ENCODE measurements around the gene LIN7B. TPM values are rescaled to one million over a fixed set of nuclear protein-coding genes. Genes with fewer than 3 reads are reported as not detected.

The LIN7B gene
- total RNA-seq, 3 donors from 2014 or later, result 8.5 to 17.6 (median 11.8) TPM

GRCh38 chr19:49148784-49149651, 34.8 kb downstream of the LIN7B start:
- DNase-seq (ENCODE audit: low spot score in 2 of 2), result peak; percentile 98 to 99
- H3K27ac ChIP-seq, result peak overlapping the region; percentile 60 to 91
- intact Hi-C loops (cut with DNase I; ENCODE audit: low total_unique reads), result no loop called here

DNA sequence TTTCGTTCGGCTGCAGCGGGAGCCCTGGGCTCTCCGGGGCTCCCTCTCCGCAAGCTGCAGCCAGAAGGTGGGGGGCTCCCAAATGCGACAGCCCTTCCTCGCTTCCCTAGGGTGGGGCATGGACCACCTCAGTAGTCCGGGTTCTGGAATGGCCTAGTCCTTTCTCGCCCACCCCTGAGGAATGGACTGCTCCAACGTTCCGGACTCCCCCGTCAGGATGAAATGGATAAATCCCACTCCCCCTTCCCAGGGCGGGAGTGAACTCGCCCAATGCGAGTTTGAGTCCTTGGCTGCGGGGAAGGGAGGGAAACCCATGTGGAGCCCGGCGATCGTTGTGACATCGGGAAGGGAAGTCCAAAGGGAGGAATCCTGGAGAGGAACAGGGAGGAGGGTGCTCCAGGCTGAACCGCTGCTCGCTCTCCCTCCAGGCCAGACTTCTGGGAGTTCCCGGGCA, 35.5 kb downstream of the LIN7B start:
- H3K27ac ChIP-seq, result peak overlapping the region; percentile 60 to 91
- no peaks in the 10 kb centered on the region for H3K9me3 ChIP-seq
- H3K4me3 ChIP-seq, result peak overlapping the region; percentile 68 to 81 (median 69)
- no peaks in the 10 kb centered on the region for H3K36me3 ChIP-seq
- TF ChIP-seq CTCF (IDR thresholded peaks at IDR 0.05) (peak in 1 of 3 donors; percentile 15), POLR2A (IDR thresholded peaks at IDR 0.05) (no peak), POLR2AphosphoS5 (IDR thresholded peaks at IDR 0.05) (peak; percentile 31 to 64 (median 54))
- intact Hi-C loops (cut with DNase I; ENCODE audit: low total_unique reads), result no loop called here
- H3K27me3 ChIP-seq, result no peaks in the 10 kb centered on the region
- peaks cover 7 to 16% of the 10 kb centered on the region in 2 donors for H3K4me1 ChIP-seq
- peak; percentile 50 to 68 for DNase-seq (ENCODE audit: low spot score in 2 of 2)

More at GRCh38 chr19:49148784-49149651, 34.8 kb downstream of the LIN7B start:
- no peak for TF ChIP-seq POLR2A (IDR thresholded peaks at IDR 0.05)
- TF ChIP-seq CTCF (IDR thresholded peaks at IDR 0.05), result no peak
- TF ChIP-seq POLR2AphosphoS5 (IDR thresholded peaks at IDR 0.05), result peak in 1 of 3 donors; percentile 12
- Histone ChIP-seq H3K4me1 (peaks cover 7 to 16% of the 10 kb centered on the region in 2 donors), H3K36me3 (no peaks in the 10 kb centered on the region), H3K4me3 (peak overlapping the region; percentile 68 to 81 (median 69)), H3K9me3 (no peaks in the 10 kb centered on the region), H3K27me3 (no peaks in the 10 kb centered on the region)

DNA sequence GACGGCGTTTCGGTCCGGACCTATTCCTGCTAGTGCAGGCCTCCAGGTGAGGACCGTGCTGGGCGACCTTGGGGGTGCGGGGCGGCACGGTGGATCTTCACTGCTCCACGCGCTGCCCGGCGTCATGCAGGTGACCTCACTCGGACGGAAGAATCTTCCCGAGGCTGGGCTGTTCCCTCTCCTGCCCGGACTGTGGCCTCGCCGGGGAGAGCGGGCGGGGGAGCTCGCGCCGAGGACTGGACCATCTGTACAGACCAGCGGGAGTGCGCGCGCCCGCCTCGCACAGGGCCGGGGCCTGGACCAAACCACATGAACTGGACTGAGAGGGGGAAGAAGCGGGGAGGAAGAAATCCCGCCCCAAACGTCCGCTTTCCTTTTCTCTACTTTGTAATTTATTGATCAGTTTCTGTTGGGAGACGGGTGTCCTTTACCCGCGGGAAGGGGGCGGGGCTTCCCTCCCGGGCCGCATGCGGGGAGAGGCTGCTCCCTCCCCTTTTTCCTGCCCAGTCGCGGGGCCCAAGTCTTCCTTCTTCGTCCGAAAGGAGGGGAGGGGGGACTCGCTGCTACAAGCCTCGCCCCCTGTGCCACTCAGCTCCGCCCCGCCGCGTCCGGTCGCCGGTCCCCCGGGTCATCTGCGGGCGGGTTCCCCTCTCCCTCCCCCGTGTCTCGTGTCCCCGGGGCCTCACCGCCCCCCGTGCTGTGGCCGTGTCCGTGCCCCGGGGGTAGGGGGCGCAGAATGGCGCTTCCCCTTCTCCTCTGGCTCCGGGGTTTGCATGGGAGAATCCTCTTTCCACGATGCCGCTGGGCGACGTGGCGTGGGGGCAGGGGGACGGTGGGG, 36.2 kb downstream of the LIN7B start:
- Histone ChIP-seq H3K4me3 (peak overlapping the region; percentile 68 to 81 (median 69)), H3K9me3 (no peaks in the 10 kb centered on the region), H3K4me1 (peaks cover 7 to 16% of the 10 kb centered on the region in 2 donors), H3K27ac (peak overlapping the region; percentile 60 to 91), H3K36me3 (no peaks in the 10 kb centered on the region), H3K27me3 (no peaks in the 10 kb centered on the region)
- no peak for TF ChIP-seq POLR2A (IDR thresholded peaks at IDR 0.05)
- peak in 1 of 3 donors; percentile 10 for TF ChIP-seq POLR2AphosphoS5 (IDR thresholded peaks at IDR 0.05)
- DNase-seq (ENCODE audit: low spot score in 2 of 2), result peak; percentile 76 to 88
- intact Hi-C loops (cut with DNase I; ENCODE audit: low total_unique reads), result no loop called here

GRCh38 chr19:49150944-49151243, 36.7 kb downstream of the LIN7B start:
- DNase-seq (ENCODE audit: low spot score in 2 of 2), result no peak
- no peak for TF ChIP-seq CTCF (IDR thresholded peaks at IDR 0.05)
- TF ChIP-seq POLR2A (IDR thresholded peaks at IDR 0.05), result no peak
- TF ChIP-seq POLR2AphosphoS5 (IDR thresholded peaks at IDR 0.05), result no peak
- Histone ChIP-seq H3K4me1 (peaks cover 7 to 11% of the 10 kb centered on the region in 2 donors), H3K27ac (peak overlapping the region; percentile 60 to 91), H3K9me3 (no peaks in the 10 kb centered on the region), H3K36me3 (no peaks in the 10 kb centered on the region), H3K4me3 (peak overlapping the region; percentile 68 to 81 (median 69)), H3K27me3 (no peaks in the 10 kb centered on the region)
- intact Hi-C loops (cut with DNase I; ENCODE audit: low total_unique reads), result no loop called here

- H3K36me3 ChIP-seq, result no peaks in the 10 kb centered on the region
- TF ChIP-seq POLR2A (IDR thresholded peaks at IDR 0.05) (no peak), CTCF (IDR thresholded peaks at IDR 0.05) (no peak), POLR2AphosphoS5 (IDR thresholded peaks at IDR 0.05) (no peak)
- intact Hi-C loops (cut with DNase I; ENCODE audit: low total_unique reads), result loop anchor here (1.0 kb wide), 1 partner anchor 61 kb away; no protein-coding TSS in a partner anchor
- peak overlapping the region; percentile 60 to 91 for H3K27ac ChIP-seq
- H3K27me3 ChIP-seq, result no peaks in the 10 kb centered on the region
- H3K9me3 ChIP-seq, result no peaks in the 10 kb centered on the region
- H3K4me3 ChIP-seq, result peak overlapping the region; percentile 68 to 81 (median 69)
- peak; percentile 93 to 98 for DNase-seq (ENCODE audit: low spot score in 2 of 2)
- peaks cover 5 to 9% of the 10 kb centered on the region in 2 donors for H3K4me1 ChIP-seq
These were observed 37.3 kb downstream of the LIN7B start for GRCh38 chr19:49151267-49152118.

Measured in breast epithelium (tissue), 4 donors.